HG03135 (cell line): ENCODE results near the gene DTD2.

ENCODE experiments used
- ATAC-seq: cut with Tn5 transposase; IDR thresholded peaks from one replicate; pipeline ENCODE4 v1.9.1; 2021; ENCODE audit warnings: mild to moderate bottlenecking, moderate library complexity; ENCODE audit not compliant: unreplicated experiment

Gene DTD2

DNA sequence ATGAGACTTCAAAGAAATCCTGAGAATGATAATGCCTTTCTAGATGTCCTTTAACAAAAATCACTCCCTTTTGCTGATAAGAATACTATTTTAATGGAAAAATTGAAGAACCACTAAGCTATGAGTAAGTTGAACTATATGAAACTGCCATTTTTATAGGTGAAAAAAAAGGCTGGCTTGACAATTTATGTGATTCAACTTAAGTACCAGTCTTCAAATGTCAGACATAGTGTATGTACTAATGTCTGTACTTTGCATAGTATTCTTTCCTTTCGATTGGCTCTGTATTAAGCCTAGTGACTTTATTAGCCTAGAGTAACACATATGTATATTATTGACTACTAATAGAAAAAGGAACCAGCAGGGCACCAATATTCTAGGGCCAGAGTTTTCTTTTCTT lies 48.9 kb downstream of the DTD2 start:
- no peak for ATAC-seq

DNA sequence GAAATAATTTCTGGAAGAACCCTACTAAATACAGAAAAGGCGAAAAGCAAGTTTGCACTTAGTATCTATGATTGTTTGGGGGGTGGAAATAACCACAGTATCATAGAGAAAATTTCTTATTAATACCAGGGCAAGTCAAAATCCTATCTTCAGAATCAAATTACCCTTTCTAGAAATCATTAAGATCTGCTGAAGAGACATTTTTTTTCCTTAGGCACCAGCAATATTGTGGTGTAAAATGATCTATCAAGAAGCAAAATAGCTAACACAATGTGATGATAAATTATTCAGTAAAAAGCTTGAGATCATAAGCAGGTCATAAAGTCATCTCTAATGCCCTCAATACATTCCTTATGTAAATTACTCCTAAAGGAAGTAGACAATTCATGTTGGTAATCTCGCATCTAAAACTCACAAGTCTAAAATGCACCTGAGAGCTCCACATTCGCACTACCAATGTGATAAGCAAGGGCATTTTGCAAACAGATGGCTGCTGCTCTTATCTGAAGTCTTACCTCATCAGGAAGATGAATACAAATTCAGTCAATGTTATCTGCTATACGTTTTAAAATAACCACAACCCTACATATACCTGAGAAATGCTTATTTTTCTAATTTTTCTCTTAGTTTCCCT lies 51.6 kb downstream of the DTD2 start:
- no peak for ATAC-seq

GRCh38 chr14:31405106-31405505 lies 52.2 kb downstream of the DTD2 start:
- no peak for ATAC-seq

DNA sequence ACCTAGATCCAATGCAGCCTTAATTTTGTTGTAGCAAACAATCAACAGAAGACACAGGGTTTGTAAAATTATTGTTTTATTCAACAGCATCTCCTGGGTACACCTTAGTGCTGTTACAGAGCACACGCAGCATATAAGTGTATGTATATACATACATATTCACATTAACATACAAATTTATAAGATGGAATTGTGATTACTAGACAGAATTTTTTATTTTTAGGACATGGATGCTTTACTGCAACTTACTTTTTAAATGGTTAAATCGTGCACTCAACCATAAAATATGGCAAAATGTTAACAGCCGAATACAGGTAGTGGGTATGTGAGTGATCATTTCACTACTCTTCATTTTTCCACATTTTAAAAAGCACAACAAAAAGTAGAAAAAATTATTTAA lies 53.6 kb downstream of the DTD2 start:
- ATAC-seq, result no peak

GRCh38 chr14:31402764-31403439 lies 54.4 kb downstream of the DTD2 start:
- ATAC-seq, result no peak

DNA sequence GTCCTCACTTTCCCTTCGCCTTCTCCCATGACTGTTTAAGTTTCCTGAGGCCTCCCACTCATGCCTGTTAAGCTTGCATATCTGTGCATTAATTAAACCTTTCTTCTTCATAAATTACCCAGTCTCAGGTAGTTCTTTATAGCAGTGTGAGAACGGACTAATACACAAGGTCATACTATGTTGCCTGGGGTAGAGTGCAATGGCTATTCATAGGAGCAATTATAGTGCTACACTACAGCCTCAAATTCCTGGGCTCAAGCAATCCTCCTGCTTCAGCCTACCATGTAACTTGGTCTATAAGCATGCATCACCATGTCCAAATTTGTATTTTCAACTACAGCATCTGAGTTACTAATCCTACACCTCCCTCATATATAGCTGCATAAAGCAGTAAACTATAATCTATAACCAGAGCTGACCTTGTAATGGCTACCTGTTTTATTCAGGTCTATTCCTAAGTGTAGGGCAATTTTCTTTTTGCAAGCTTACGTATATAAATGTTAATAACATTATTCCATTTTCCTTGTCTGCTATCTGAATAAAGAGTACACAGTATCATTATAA lies 55.9 kb downstream of the DTD2 start:
- no peak for ATAC-seq

DNA sequence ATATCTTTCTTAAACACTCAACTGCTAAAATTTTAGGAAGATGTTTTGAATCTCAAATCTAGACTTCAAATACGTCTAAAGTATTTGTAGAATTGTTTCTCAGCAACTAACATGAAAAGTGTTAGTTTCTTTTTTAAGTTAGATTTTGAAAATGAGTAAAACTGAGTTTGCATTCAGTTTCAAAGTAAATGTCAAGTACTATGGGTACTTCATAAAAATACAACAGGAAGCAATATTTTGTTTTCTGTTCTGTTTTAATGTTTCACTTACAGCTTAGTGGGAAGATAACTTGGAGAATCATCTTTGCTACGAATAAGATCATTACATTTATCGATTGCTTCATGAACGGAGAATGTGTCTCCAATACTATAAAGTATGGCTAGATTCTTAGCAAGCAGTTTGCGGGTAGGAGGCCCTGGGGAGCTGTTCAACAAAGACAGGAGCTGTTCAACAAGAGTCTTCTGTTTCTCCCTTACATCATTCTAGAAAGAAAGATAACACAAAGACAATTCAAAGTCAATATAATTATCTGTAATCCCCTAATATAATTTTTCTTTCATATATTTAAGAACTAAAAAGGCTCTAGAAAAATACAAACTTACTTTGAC lies 57.2 kb downstream of the DTD2 start:
- ATAC-seq, result no peak
